K562 (cell line): ENCODE measurements around the gene MOG. TPM values are rescaled to one million over a fixed set of nuclear protein-coding genes. Genes with fewer than 3 reads are reported as not detected.

Experiments used
- CBX3 ChIP-seq, 2 experiments: IDR thresholded peaks; 1 replicate in 1 of 2; 2 replicates in 1 of 2; pipeline ENCODE4 v1.6.1; 2012; ENCODE audit warnings: inconsistent platforms in 2 of 2, low read length in 2 of 2, borderline replicate concordance in 1 of 2, control low read depth in 1 of 2
- E2F4 ChIP-seq: sonication (generic); formaldehyde crosslinking; IDR thresholded peaks from 2 replicates; pipeline ENCODE4 v1.8.0; 2022; ENCODE audit warnings: mild to moderate bottlenecking, low read depth, missing genetic modification reagents
- HBP1 ChIP-seq: fragments of 450-650 bp; formaldehyde crosslinking; IDR thresholded peaks from 2 replicates; pipeline ENCODE4 v1.4.0; 2022; ENCODE audit warnings: missing genetic modification characterization
- HCFC1 ChIP-seq: IDR thresholded peaks from 2 replicates; pipeline ENCODE4 v1.6.1; 2012; ENCODE audit warnings: low read depth, low read length, improper control_type of control experiment
- HEY1 ChIP-seq: fragments of 250-450 bp; sonication (Bioruptor Pico); IDR thresholded peaks from 2 replicates; pipeline ENCODE4 v1.5.0; 2020; ENCODE audit warnings: mild to moderate bottlenecking, moderate library complexity, borderline replicate concordance
- KAT8 ChIP-seq: fragments of 450-650 bp; IDR thresholded peaks from 2 replicates; pipeline ENCODE4 v1.6.1; 2016; ENCODE audit warnings: low read depth, mild to moderate bottlenecking
- MTA2 ChIP-seq: fragments of 450-650 bp; IDR thresholded peaks from 2 replicates; pipeline ENCODE4 v1.6.1; 2016; ENCODE audit warnings: low read depth
- NR2C2 ChIP-seq, 2 experiments: fragments of 200-800 bp in 1 of 2; sonication (Bioruptor generic) in 1 of 2; sonication (generic) in 1 of 2; formaldehyde crosslinking in 1 of 2; IDR thresholded peaks; 2 replicates each; pipeline versions ENCODE4 v1.6.1 to v1.8.0; 2016 to 2022; ENCODE audit warnings: mild to moderate bottlenecking in 1 of 2, missing compliant biosample characterization in 1 of 2, missing genetic modification characterization in 1 of 2, missing genetic modification reagents in 1 of 2
- PCBP2 ChIP-seq: fragments of 200-400 bp; formaldehyde crosslinking; IDR thresholded peaks from 2 replicates; pipeline ENCODE4 v1.6.1; 2018; ENCODE audit warnings: low read length, low read depth, mild to moderate bottlenecking, moderate library complexity; ENCODE audit not compliant: poor library complexity, severe bottlenecking
- RUNX1 ChIP-seq: sonication (generic); IDR thresholded peaks from 2 replicates; pipeline ENCODE4 v1.6.1; 2016; ENCODE audit warnings: antibody characterized with exemption, low read depth
- SNAPC5 ChIP-seq: fragments of 250-450 bp; sonication (Bioruptor Pico); IDR thresholded peaks from 2 replicates; pipeline ENCODE4 v1.8.0; 2021; ENCODE audit warnings: moderate library complexity, mild to moderate bottlenecking, inconsistent platforms
- SP2 ChIP-seq: IDR thresholded peaks from 2 replicates; pipeline ENCODE4 v1.6.1; 2011; ENCODE audit warnings: mild to moderate bottlenecking, low read depth, low read length, moderate library complexity; ENCODE audit not compliant: poor library complexity, severe bottlenecking; ENCODE audit errors: extremely low read depth
- TCF7 ChIP-seq: sonication (generic); IDR thresholded peaks from 2 replicates; pipeline ENCODE4 v1.6.1; 2016; ENCODE audit warnings: antibody characterized with exemption, borderline replicate concordance
- TFAM ChIP-seq: fragments of 250-450 bp; sonication (Bioruptor Pico); conservative IDR thresholded peaks from 2 replicates; pipeline ENCODE4 v1.5.0; 2021; ENCODE audit warnings: mild to moderate bottlenecking, moderate library complexity
- ZNF511 ChIP-seq: sonication (generic); formaldehyde crosslinking; IDR thresholded peaks from 2 replicates; pipeline ENCODE4 v1.8.0; 2022; ENCODE audit warnings: mild to moderate bottlenecking, missing genetic modification reagents
- ZNF609 ChIP-seq: sonication (generic); formaldehyde crosslinking; IDR thresholded peaks from 2 replicates; pipeline ENCODE4 v1.8.1; 2023; ENCODE audit warnings: missing genetic modification reagents, mild to moderate bottlenecking, borderline replicate concordance
- polyA plus RNA-seq, 8 experiments: library from polyadenylated mRNA; depleted of rRNA in 4 of 8; stranded (reverse) in 5 of 8; unstranded in 3 of 8; fragments of >200 nt; fragmentation: Nextera tagmentation in 2 of 8; fragmentation: Illumina TruSeq in 1 of 8; extraction: Ambion mirVana in 2 of 8; extraction: Trizol in 1 of 8; gene quantifications; 2 replicates each; pipeline versions ENCODE4 v1.2.1 to v1.2.3, GENCODE V29; 2011 to 2014; ENCODE audit warnings: inconsistent platforms in 1 of 8, missing spikeins in 1 of 8
- total RNA-seq, 7 experiments: library from RNA; depleted of rRNA in 6 of 7; stranded (reverse); fragments of >200 nt in 6 of 7; fragmentation: Illumina TruSeq in 2 of 7; extraction: Trizol in 2 of 7; gene quantifications; 2 replicates each; pipeline versions ENCODE4 v1.2.1 to v1.2.3, GENCODE V29; 2011 to 2021; ENCODE audit warnings: low replicate concordance in 1 of 7

The MOG gene
- total and polyA plus RNA-seq, 9 of the 15 experiments (the other 6 are each of a cell fraction or from before 2014, with no cell fraction given) = not detected

GRCh38 chr6:29626948-29627754 is 29.7 kb upstream of the MOG start (continued):
- 0 out of 2 replicates have a peak, but pooled peaks have one; percentile 19 for TF ChIP-seq ZNF609
- no peak for TF ChIP-seq HBP1 (CRISPR knock-in tag)
- no peak for TF ChIP-seq HCFC1
- no peak for TF ChIP-seq SNAPC5 (CRISPR knock-in tag)
- TF ChIP-seq PCBP2 = no peak
- no peak for TF ChIP-seq ZNF511 (CRISPR knock-in tag)
- no peak for TF ChIP-seq TCF7
- TF ChIP-seq HEY1 (CRISPR knock-in tag) = no peak
- no peak for TF ChIP-seq MTA2
- TF ChIP-seq KAT8 = no peak
- TF ChIP-seq TFAM (CRISPR knock-in tag) = no peak
- peak; percentile 23; the same call in 1 of the 2 replicates for TF ChIP-seq NR2C2 (CRISPR knock-in tag; IDR thresholded peaks at IDR 0.05)
- no peak for TF ChIP-seq NR2C2 (tag; IDR thresholded peaks at IDR 0.05)
- TF ChIP-seq RUNX1 = 0 out of 2 replicates have a peak, but pooled peaks have one; percentile 11
- no peak for TF ChIP-seq CBX3 (IDR thresholded peaks at IDR 0.05; ENCODE audit: borderline replicate concordance in 1 of 2, low read length in 2 of 2)
- no peak for TF ChIP-seq E2F4 (CRISPR knock-in tag)
- no peak for TF ChIP-seq SP2
